DMS53 treated with DMSO at 0.1 percent for 48 hours (cell line): ENCODE data around the gene TRABD.

Experiments
- DNase-seq: peaks from one replicate; lab custom pipeline; 2025; ENCODE audit not compliant: unreplicated experiment; lab: John Stamatoyannopoulos, UW

TRABD gene

GRCh38 chr22:50184902-50185374 is 775 bp upstream of the TRABD start:
- DNase-seq: no peak

DNA sequence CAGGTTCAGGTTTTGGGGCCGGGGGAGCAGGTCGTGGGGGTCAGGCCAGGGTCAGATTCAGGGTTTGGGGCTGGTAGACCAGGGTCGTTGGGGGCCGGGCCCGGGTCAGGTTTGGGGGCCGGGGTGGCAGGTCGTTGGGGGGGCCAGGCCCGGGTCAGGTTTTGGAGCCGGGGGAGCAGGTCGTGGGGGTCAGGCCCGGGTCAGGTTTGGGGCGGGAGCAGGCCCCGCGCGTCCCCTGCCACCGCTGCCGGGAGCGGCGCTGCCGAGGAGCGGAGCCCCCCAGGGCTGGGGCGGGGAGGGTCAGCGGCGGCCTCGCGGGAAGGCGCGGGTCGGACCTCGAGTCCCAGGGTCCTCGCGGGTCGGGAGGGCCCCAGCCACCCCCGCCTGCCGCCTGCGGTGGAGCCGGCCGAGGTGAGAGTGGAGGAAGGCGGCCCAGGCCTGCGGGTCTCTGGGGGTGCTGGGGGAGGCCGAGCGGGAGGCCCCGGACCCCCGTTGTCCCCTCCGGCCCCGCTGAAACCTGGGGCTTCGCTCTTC is 535 bp downstream of the TRABD start:
- DNase-seq: no peak

GRCh38 chr22:50186761-50187523 is 1.2 kb downstream of the TRABD start:
- DNase-seq: no peak

DNA sequence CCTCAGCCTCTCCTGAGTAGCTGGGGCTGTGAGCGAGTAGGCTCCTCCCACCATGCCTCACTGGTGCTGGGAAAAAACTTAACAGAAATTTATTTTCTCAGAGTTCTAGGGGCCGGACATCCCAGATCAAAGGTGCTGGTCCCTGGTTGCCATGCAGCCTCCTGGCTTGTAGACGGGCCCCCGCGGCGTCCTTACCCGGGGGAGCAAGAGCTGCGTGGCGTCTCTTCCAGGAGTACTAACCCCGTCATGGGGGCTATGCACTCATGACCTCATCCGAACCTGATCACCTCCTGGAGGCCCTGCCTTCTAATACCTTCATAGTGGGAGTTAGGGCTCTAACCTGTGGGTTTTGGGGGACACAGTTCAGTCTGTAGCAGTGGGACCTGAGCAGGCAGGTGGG is 2.6 kb downstream of the TRABD start:
- DNase-seq: no peak

- no peak for DNase-seq
Observed at GRCh38 chr22:50189184-50189848, 3.6 kb downstream of the TRABD start.

- no peak for DNase-seq
Observed at GRCh38 chr22:50189849-50190181, 4.1 kb downstream of the TRABD start.

DNA sequence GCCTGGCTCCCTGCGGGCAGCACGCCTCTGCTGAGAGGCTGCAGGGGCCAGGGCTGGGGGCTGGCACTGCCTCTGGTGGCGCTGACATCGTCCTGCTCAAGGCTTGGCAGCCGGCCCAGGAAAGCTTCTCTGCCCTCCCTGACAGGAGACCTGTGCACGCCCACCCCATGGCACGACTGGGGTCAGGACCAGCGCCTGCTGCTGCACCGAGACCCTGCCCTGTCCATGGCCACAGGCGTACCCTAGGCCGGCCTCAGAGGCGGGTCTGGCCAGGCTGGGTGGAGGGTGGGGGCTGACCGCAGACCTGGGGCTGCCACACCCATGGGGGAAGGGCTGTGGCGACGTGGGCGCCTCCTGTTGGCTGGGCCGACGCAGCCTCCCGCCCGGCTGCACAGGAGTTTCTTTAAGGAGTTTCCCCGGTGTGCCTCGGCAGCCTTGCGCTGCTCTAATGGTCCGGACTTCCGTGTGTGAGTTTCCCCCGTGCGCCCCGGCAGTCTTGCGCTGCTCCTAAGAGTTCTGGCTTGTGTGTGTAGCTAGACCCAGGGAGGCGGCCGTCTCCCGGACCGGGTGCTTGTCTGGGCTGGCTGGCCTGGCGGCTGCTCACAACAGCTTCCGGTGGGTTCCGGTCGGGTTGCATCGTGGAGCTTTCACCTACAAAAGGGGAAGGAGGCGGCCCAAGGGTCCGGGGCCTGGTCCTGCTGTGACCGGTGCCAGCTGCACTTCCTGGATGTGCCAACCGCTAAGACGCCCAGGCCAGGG is 4.6 kb downstream of the TRABD start:
- DNase-seq: no peak

GRCh38 chr22:50190941-50191741 is 5.4 kb downstream of the TRABD start:
- no peak for DNase-seq

DNA sequence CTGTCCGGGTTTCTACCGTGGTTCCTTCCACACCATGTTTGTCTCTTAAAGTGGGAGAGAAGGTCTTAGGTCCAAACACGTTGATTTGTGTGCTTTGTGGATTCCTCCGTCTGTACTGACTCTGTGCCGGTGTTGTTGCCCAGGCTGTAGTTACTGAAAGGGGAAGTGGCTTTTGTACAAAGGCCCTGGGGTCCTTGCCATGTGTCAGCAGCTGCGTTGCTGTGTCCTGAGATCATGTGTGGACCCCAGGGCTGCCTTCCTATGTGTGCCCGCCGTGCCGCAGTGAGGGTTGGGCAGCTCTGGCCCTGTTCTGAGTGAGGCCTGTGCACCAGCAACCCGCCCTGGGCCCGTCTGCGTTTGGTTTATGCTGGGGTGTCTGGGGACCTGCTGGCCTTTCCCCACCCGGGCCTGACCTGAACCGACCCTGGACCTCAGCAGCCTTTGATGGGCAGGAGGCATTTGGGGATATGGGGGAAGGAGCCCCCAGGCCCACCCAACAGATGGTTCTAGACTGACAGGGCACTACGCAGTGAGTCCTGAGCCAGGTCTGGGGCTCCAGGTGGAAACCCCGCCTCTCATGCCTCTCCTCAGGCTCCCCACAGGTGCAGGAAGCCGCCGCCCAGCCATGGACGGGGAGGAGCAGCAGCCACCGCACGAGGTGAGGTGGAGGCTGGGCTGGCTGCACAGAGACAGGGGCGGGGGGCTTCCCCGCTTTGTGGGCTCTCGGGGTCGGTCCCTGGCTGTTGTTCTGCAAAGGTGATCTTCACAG is 6.9 kb downstream of the TRABD start:
- no peak for DNase-seq

DNA sequence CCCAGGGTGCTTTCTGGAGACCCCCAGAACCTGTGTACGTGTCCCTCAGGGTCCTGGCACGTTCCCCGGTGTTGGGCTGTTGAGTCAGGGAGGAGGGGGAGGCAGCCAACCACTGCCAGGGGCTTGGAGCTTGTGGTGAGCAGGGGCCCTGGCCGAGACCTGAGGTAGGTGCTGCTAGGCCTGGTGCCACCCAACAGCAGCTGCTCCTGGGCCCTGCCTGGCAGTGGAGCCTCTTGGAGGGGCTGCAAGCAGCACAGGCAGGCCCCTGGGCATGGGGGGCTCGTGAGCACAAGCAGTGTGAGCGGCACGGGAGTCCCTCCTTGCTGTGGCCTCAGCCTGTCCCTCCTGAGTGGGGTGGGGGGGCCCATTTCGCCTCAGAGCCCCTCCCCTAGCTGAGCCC is 7.9 kb downstream of the TRABD start:
- no peak for DNase-seq

DNA sequence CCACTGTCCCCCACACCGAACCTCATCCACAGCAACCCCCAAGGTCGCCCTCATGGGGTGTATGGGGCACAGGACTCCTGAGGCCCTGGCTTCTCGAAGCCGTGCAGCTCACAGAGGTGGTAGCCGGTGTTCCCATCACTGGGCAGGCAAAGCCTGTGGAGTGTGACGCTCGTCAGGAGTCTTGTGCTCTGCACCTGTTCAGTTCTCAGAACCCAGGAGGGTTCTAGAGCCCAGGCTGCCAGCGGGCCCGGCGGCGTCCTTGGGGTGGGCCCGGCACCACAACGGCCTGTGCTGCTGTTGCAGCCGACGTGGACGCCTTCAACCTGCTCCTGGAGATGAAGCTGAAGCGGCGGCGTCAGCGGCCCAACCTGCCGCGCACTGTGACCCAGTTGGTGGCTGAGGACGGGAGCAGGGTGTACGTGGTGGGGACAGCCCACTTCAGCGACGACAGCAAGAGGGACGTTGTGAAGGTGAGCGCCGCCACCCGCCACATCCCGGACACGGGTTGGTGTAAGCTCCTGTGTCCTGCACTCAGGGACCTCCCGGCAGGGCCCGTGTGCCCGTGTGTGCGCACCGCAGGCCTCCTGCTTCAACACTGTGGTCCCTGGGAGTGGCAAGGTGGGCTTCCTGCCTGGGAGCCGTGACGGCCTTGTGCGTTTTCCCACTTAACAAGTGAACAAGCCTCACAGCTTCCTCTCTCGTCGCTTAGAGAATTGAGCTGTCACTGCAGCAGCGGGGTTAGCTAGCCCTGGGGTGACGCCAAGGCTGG is 8.5 kb downstream of the TRABD start:
- DNase-seq: no peak

GRCh38 chr22:50196256-50196655 is 10.5 kb downstream of the TRABD start:
- no peak for DNase-seq

DNA sequence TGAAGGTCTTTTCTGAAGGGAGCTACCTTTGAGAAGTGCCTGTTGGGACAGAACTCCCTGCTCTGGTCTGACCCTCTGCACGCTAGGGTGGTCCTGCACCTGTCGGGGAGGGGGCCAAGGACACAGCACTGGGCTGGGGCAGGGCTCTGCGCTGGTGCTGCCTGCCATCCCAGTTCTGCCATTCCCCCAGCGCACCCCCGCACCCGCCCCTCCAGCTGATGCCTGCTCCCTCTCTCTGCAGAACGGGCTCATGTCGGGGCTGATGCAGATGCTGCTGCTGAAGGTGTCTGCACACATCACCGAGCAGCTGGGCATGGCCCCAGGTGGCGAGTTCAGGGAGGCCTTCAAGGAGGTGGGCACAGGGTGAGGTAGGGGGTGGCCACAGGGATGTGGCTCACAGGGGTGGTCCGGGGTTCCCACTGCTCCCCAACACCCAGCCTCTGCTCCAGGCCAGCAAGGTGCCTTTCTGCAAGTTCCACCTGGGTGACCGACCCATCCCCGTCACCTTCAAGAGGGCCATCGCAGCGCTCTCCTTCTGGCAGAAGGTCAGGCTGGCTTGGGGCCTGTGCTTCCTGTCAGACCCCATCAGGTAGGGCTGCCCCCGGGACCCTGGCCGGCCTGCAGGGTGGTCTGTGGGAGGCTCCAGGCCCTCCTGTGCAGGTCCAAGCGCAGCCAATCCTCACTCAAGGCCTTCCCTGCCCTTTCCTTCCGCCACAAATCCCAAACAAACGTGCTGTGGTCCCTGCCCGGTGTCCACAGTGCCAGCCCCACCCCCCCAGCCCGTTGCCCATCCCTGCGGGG is 11.5 kb downstream of the TRABD start:
- no peak for DNase-seq

- DNase-seq: no peak
Observed at GRCh38 chr22:50197856-50198623, 12.3 kb downstream of the TRABD start.

DNA sequence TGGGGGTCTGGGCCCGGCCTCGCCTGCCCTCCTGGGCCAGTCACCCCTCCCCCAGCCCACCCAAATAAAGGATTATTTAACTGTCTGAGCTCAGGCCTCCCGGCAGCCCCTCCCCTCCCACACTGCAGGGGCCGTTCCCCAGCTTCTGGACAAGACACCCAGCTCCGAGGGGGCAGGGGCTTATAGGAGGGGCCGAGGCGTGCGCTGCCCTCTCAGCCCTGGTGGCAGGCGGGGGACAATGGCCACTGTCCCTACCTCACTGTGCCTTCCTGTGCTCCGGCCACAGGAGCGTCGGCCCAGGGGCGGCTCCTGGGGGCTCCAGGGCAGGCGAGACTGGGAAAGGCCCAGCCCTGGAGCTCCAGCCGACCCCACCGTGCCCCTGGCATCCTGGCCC is 12.9 kb downstream of the TRABD start:
- no peak for DNase-seq

- DNase-seq: no peak
Observed at GRCh38 chr22:50199251-50199721, 13.6 kb downstream of the TRABD start.

GRCh38 chr22:50199829-50200460 is 14.2 kb downstream of the TRABD start:
- no peak for DNase-seq
